ENCODE results near the gene RXRA. TPM values are rescaled to one million over a fixed set of nuclear protein-coding genes. Genes with fewer than 3 reads are reported as not detected.
"Not testable (repeated sequence)": the region's sequence is repeated elsewhere in the genome, so short reads cannot be mapped to it uniquely, and the experiment has no call there.

Gene RXRA
- total and polyA plus RNA-seq, 7 experiments from 2014 or later, result 0.31 to 59.5 (median 8.4) TPM

- H3K9me3 ChIP-seq (ENCODE audit: control insufficient read depth in 2 of 3, low read length in 3 of 3); H3K36me3 Mint-ChIP-seq; POLR2A ChIA-PET; H3K4me1 Mint-ChIP-seq; ATAC-seq; H3K4me3 Mint-ChIP-seq; H3K4me1 ChIP-seq (ENCODE audit: control insufficient read depth in 2 of 2, insufficient read depth in 2 of 2, low read length in 2 of 2); H3K27me3 ChIP-seq (ENCODE audit: control insufficient read depth in 2 of 2, insufficient read depth in 2 of 2, low read length in 2 of 2); intact Hi-C loops (cut with micrococcal nuclease); CTCF ChIA-PET; DNase-seq; H3K36me3 ChIP-seq (ENCODE audit: control insufficient read depth in 2 of 3, insufficient read depth in 3 of 3, low read length in 3 of 3); H3K27ac Mint-ChIP-seq; H3K4me3 ChIP-seq (ENCODE audit: low read length); H3K27ac ChIP-seq (ENCODE audit: low read depth, low read length): not testable (repeated sequence)
- Mint-ChIP-seq H3K9me3 (peaks cover 0 to 12% (median 2%) of the 10 kb centered on the region in 11 donors), H3K27me3 (peaks cover 2 to 13% (median 10%) of the 10 kb centered on the region in 5 donors)
Observed at GRCh38 chr9:134308639-134309220, 17.5 kb upstream of the RXRA start.

GRCh38 chr9:134313470-134313869 is 12.8 kb upstream of the RXRA start:
- ChIA-PET POLR2A (no interaction called here), CTCF (no interaction called here)
- intact Hi-C loops (cut with micrococcal nuclease), result no loop called here
- no peak overlapping the region for H3K4me3 ChIP-seq (ENCODE audit: low read length)
- H3K4me1 ChIP-seq (ENCODE audit: control insufficient read depth in 2 of 2, insufficient read depth in 2 of 2, low read length in 2 of 2), result no peaks in the 10 kb centered on the region
- no peaks in the 10 kb centered on the region for H3K36me3 ChIP-seq (ENCODE audit: control insufficient read depth in 2 of 3, insufficient read depth in 3 of 3, low read length in 3 of 3)
- H3K9me3 ChIP-seq (ENCODE audit: control insufficient read depth in 2 of 3, low read length in 3 of 3), result no peaks in the 10 kb centered on the region
- ATAC-seq (no peak), DNase-seq (no peak)
- peaks cover 0 to 3% (median 0%) of the 10 kb centered on the region in 7 donors for H3K4me1 Mint-ChIP-seq
- H3K36me3 Mint-ChIP-seq, result peaks cover 0 to 8% (median 0%) of the 10 kb centered on the region in 5 donors
- H3K27ac Mint-ChIP-seq, result no peak overlapping the region
- peaks cover 0 to 12% (median 2%) of the 10 kb centered on the region in 11 donors for H3K9me3 Mint-ChIP-seq
- H3K27me3 Mint-ChIP-seq, result peaks cover 4 to 13% (median 10%) of the 10 kb centered on the region in 5 donors
- no peaks in the 10 kb centered on the region for H3K27me3 ChIP-seq (ENCODE audit: control insufficient read depth in 2 of 2, insufficient read depth in 2 of 2, low read length in 2 of 2)
- no peak overlapping the region for H3K4me3 Mint-ChIP-seq
- no peak overlapping the region for H3K27ac ChIP-seq (ENCODE audit: low read depth, low read length)

- POLR2A ChIA-PET, result no interaction called here
- intact Hi-C loops (cut with micrococcal nuclease), result no loop called here
- Histone ChIP-seq H3K4me3 (ENCODE audit: low read length) (no peak overlapping the region), H3K4me1 (ENCODE audit: control insufficient read depth in 2 of 2, insufficient read depth in 2 of 2, low read length in 2 of 2) (no peaks in the 10 kb centered on the region), H3K27ac (ENCODE audit: low read depth, low read length) (no peak overlapping the region), H3K9me3 (ENCODE audit: control insufficient read depth in 2 of 3, low read length in 3 of 3) (no peaks in the 10 kb centered on the region), H3K36me3 (ENCODE audit: control insufficient read depth in 2 of 3, insufficient read depth in 3 of 3, low read length in 3 of 3) (no peaks in the 10 kb centered on the region), H3K27me3 (ENCODE audit: control insufficient read depth in 2 of 2, insufficient read depth in 2 of 2, low read length in 2 of 2) (no peaks in the 10 kb centered on the region)
- no peak overlapping the region for H3K4me3 Mint-ChIP-seq
- ATAC-seq (no peak), DNase-seq (no peak)
- H3K27me3 Mint-ChIP-seq, result peaks cover 4 to 13% (median 10%) of the 10 kb centered on the region in 5 donors
- H3K9me3 Mint-ChIP-seq, result peaks cover 0 to 12% (median 2%) of the 10 kb centered on the region in 11 donors
- H3K4me1 Mint-ChIP-seq, result peaks cover 0 to 3% (median 0%) of the 10 kb centered on the region in 7 donors
- CTCF ChIA-PET, result no interaction called here
- no peak overlapping the region for H3K27ac Mint-ChIP-seq
- peaks cover 0 to 8% (median 0%) of the 10 kb centered on the region in 5 donors for H3K36me3 Mint-ChIP-seq
Observed at GRCh38 chr9:134314039-134314949, 12.0 kb upstream of the RXRA start.

DNA sequence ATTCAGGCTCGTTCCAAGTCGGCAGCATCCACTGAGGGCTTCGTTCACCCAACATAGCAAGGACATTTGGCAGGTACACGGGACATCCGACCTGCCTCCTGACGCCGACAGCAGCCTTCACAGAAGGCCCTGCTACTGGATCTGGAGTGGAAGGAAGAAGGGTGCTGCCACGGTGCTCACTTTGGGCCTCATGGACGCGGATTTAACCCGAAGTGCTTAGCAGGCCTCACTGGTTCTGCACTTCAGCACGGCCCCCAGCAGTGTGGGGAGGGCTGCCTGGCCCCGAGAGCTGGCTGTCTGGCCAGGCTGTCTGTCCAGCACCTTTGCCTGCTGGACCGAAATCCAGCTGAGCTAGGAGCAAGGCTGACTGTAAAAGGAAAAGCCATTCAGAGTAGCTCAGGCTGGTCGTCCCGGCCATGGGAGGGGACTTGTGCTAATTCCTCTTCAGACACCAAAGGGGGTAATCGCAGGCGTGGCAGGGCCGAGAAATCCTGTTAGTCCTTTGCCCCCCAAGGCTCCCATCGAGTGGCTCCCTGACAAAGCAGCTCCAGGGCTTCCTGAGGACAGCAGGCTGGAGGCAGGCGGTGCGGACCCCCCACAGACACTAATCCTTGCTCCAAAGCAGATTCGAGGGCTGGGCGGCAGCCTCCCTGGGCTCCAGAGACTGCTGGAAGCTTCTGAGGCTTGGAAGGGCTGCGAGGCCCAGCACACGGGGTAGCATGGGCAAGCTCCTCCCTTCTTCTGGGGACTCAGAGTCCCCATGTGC is 11.1 kb upstream of the RXRA start:
- H3K27ac Mint-ChIP-seq, result no peak overlapping the region
- DNase-seq, result no peak
- no peak overlapping the region for H3K27ac ChIP-seq (ENCODE audit: low read depth, low read length)
- no peak overlapping the region for H3K4me3 ChIP-seq (ENCODE audit: low read length)
- peaks cover 0 to 8% (median 0%) of the 10 kb centered on the region in 5 donors for H3K36me3 Mint-ChIP-seq
- intact Hi-C loops (cut with micrococcal nuclease), result no loop called here
- H3K4me1 Mint-ChIP-seq, result peaks cover 0 to 3% (median 0%) of the 10 kb centered on the region in 7 donors
- ChIA-PET POLR2A (interaction anchor here (0.6 kb wide), 1 partner anchor 42 kb away, joined by 4 read pairs; no protein-coding TSS in a partner anchor), CTCF (no interaction called here)
- no peaks in the 10 kb centered on the region for H3K27me3 ChIP-seq (ENCODE audit: control insufficient read depth in 2 of 2, insufficient read depth in 2 of 2, low read length in 2 of 2)
- no peak overlapping the region for H3K4me3 Mint-ChIP-seq
- H3K36me3 ChIP-seq (ENCODE audit: control insufficient read depth in 2 of 3, insufficient read depth in 3 of 3, low read length in 3 of 3), result no peaks in the 10 kb centered on the region
- peaks cover 4 to 13% (median 10%) of the 10 kb centered on the region in 5 donors for H3K27me3 Mint-ChIP-seq
- H3K9me3 ChIP-seq (ENCODE audit: control insufficient read depth in 2 of 3, low read length in 3 of 3), result no peaks in the 10 kb centered on the region
- no peaks in the 10 kb centered on the region for H3K4me1 ChIP-seq (ENCODE audit: control insufficient read depth in 2 of 2, insufficient read depth in 2 of 2, low read length in 2 of 2)
- H3K9me3 Mint-ChIP-seq, result peaks cover 0 to 12% (median 2%) of the 10 kb centered on the region in 11 donors
- ATAC-seq, result no peak

DNA sequence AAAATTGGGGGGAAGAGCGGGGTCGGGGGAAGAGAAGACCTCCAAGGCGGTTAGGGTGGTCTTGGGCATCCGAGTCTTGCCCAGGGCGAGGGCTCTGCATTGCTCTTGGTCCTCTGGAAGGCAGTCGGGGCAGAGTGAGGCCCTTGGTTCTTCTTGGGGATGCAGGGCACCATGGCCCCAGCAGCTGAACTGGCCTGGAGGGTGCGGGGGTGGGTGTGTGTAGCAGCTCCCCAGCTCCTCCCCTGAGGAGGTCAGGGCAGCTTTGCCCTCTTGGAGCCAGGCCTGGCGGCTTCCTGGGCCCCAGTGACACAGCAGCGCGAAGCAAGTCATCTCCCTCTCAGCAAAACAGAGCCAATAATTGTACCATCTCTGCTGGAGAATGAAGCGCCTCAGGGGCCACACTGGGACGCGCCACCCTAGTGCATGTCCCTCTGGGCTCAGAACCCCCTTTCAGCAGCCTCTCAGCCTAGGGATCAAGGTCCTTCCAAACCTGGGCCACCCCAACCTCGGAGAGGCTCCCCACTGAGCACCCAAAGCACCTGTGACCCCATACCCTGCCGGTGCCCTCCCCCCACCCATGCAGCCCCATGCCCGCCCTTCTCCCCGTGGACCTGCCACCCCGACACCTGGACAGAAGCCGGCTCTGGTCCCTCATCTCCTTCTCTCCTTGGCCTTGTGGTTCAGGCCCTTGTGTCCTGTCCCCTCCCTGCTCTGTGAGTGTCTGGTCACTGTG is 10.4 kb upstream of the RXRA start:
- intact Hi-C loops (cut with micrococcal nuclease), result no loop called here

More for the DNA sequence above, 10.4 kb upstream of the RXRA start:
- Histone ChIP-seq H3K4me1 (ENCODE audit: control insufficient read depth in 2 of 2, insufficient read depth in 2 of 2, low read length in 2 of 2) (no peaks in the 10 kb centered on the region), H3K36me3 (ENCODE audit: control insufficient read depth in 2 of 3, insufficient read depth in 3 of 3, low read length in 3 of 3) (no peaks in the 10 kb centered on the region), H3K27ac (ENCODE audit: low read depth, low read length) (no peak overlapping the region), H3K4me3 (ENCODE audit: low read length) (no peak overlapping the region), H3K9me3 (ENCODE audit: control insufficient read depth in 2 of 3, low read length in 3 of 3) (no peaks in the 10 kb centered on the region), H3K27me3 (ENCODE audit: control insufficient read depth in 2 of 2, insufficient read depth in 2 of 2, low read length in 2 of 2) (no peaks in the 10 kb centered on the region)
- DNase-seq, result no peak
- H3K36me3 Mint-ChIP-seq, result peaks cover 0 to 8% (median 0%) of the 10 kb centered on the region in 5 donors
- peaks cover 0 to 12% (median 2%) of the 10 kb centered on the region in 11 donors for H3K9me3 Mint-ChIP-seq
- H3K4me1 Mint-ChIP-seq, result peaks cover 0 to 3% (median 0%) of the 10 kb centered on the region in 7 donors
- H3K4me3 Mint-ChIP-seq, result no peak overlapping the region
- H3K27me3 Mint-ChIP-seq, result peaks cover 4 to 13% (median 10%) of the 10 kb centered on the region in 5 donors
- ChIA-PET POLR2A (interaction anchor here (0.6 kb wide), 1 partner anchor 43 kb away, joined by 4 read pairs; no protein-coding TSS in a partner anchor), CTCF (no interaction called here)
- no peak overlapping the region for H3K27ac Mint-ChIP-seq
- no peak for ATAC-seq
